Raji (cell line): ENCODE results near the gene RMDN3.
A peak's percentile ranks its signal among the peaks of the same experiment; 100 is the strongest.

Source experiments
- POLR2A ChIP-seq: IDR thresholded peaks from 2 replicates; pipeline ENCODE4 v1.6.1; 2011; ENCODE audit warnings: low read depth, low read length, control low read depth; ENCODE audit not compliant: insufficient read depth

Gene RMDN3

GRCh38 chr15:40782609-40783227 is 27.7 kb upstream of the RMDN3 start:
- 0 out of 2 replicates have a peak, but pooled peaks have one; percentile 18 for TF ChIP-seq POLR2A

- no peak for TF ChIP-seq POLR2A
Observed at GRCh38 chr15:40776537-40777141, 21.6 kb upstream of the RMDN3 start.

GRCh38 chr15:40775740-40776536 is 20.9 kb upstream of the RMDN3 start:
- TF ChIP-seq POLR2A, result no peak

GRCh38 chr15:40775007-40775406 is 20.0 kb upstream of the RMDN3 start:
- no peak for TF ChIP-seq POLR2A

GRCh38 chr15:40773902-40774301 is 18.8 kb upstream of the RMDN3 start:
- no peak for TF ChIP-seq POLR2A

GRCh38 chr15:40773496-40773895 is 18.4 kb upstream of the RMDN3 start:
- TF ChIP-seq POLR2A, result no peak

GRCh38 chr15:40772014-40772413 is 17.0 kb upstream of the RMDN3 start:
- no peak for TF ChIP-seq POLR2A

GRCh38 chr15:40771242-40771641 is 16.2 kb upstream of the RMDN3 start:
- no peak for TF ChIP-seq POLR2A

- no peak for TF ChIP-seq POLR2A
Observed at GRCh38 chr15:40770147-40770721, 15.2 kb upstream of the RMDN3 start.

- TF ChIP-seq POLR2A, result no peak
Observed at GRCh38 chr15:40769274-40770146, 14.5 kb upstream of the RMDN3 start, which contains the start of gene C15orf62. C15orf62 (plus strand) TSS chr15:40769980; CDS start chr15:40770496, 516 bp downstream.

- no peak for TF ChIP-seq POLR2A
Observed at GRCh38 chr15:40768521-40769273, 13.6 kb upstream of the RMDN3 start.

GRCh38 chr15:40767838-40768500 is 12.9 kb upstream of the RMDN3 start:
- TF ChIP-seq POLR2A, result no peak

- TF ChIP-seq POLR2A, result no peak
Observed at GRCh38 chr15:40766906-40767837, 12.1 kb upstream of the RMDN3 start.
